HCT116 (cell line): ENCODE data around the gene NOC4L. TPM values are rescaled to one million over a fixed set of nuclear protein-coding genes. Genes with fewer than 3 reads are reported as not detected.

Source experiments
- ATAC-seq: fragments of 200-7000 bp; cut with Tn5 transposase; 2 replicates; pipeline ENCODE4 v1.9.1; 2020; ENCODE audit warnings: mild to moderate bottlenecking, moderate library complexity
- BruUV-seq: library from RNA; stranded (reverse); fragments of 400-500 nt; replicated peaks from 2 replicates; lab custom pipeline; 2021; lab: Mats Ljungman, UMichigan
- CTCF ChIA-PET: fragments of 300-600 bp; sonication (Branson Sonifier 250); formaldehyde crosslinking; loops from one replicate; lab custom pipeline; 2021; ENCODE audit warnings: antibody characterized with exemption; lab: Charles Lee
- POLR2A ChIA-PET: fragments of 300-600, 350-600 bp; sonication (Branson Sonifier 250); formaldehyde crosslinking; loops from one replicate; lab custom pipeline; 2021; ENCODE audit warnings: antibody characterized with exemption; lab: Charles Lee
- RAD21 ChIA-PET, 2 experiments: fragments of 300-600 bp; sonication (Branson Sonifier 250); formaldehyde crosslinking; loops; one replicate each; lab custom pipeline; 2023; ENCODE audit warnings: low total read pairs in 2 of 2; ENCODE audit not compliant: uncharacterized antibody in 2 of 2, unreplicated experiment in 2 of 2, low non-redundant PET in 1 of 2; lab: Charles Lee
- DNase-seq: peaks from one replicate; pipeline ENCODE4 v3.0.0-alpha.2; 2010; ENCODE audit warnings: low read depth, low spot score
- H2AFZ ChIP-seq: fragments of 200-600 bp; shearing (Covaris generic), sonication (generic); 2 replicates; pipeline ENCODE4 v1.6.1; 2017; ENCODE audit warnings: low read depth, mixed run types, mixed read lengths, antibody characterized with exemption, low read length; ENCODE audit not compliant: poor library complexity, severe bottlenecking
- H3K27ac ChIP-seq: 2 replicates; pipeline ENCODE4 v1.5.1; 2012; ENCODE audit warnings: low read depth, low read length
- H3K27me3 ChIP-seq: fragments of 200-600 bp; sonication (generic); 2 replicates; pipeline ENCODE4 v1.6.1; 2016; ENCODE audit warnings: mixed run types, low read length, mixed read lengths; ENCODE audit not compliant: insufficient read depth
- H3K36me3 ChIP-seq, 2 experiments: fragments of 200-500 bp in 1 of 2; fragments of 200-600 bp in 1 of 2; sonication (Bioruptor generic) in 1 of 2; sonication (generic) in 1 of 2; 2 replicates each; pipeline versions ENCODE4 v1.5.1 to v1.6.1; 2014 to 2016; ENCODE audit warnings: low read length in 2 of 2, inconsistent platforms in 1 of 2, mixed read lengths in 1 of 2, mixed run types in 1 of 2; ENCODE audit not compliant: insufficient read depth in 2 of 2, control insufficient read depth in 1 of 2
- H3K4me1 ChIP-seq, 2 experiments: fragments of 200-600 bp in 1 of 2; sonication (generic) in 1 of 2; 2 replicates each; pipeline versions ENCODE4 v1.5.1 to v1.6.1; 2012 to 2017; ENCODE audit warnings: low read length in 2 of 2, inconsistent platforms in 1 of 2, mild to moderate bottlenecking in 1 of 2, mixed read lengths in 1 of 2, mixed run types in 1 of 2, moderate library complexity in 1 of 2; ENCODE audit not compliant: insufficient read depth in 2 of 2, control insufficient read depth in 1 of 2
- H3K4me2 ChIP-seq: fragments of 200-600 bp; sonication (generic); 2 replicates; pipeline ENCODE4 v1.6.1; 2017; ENCODE audit warnings: mixed run types, low read length, mixed read lengths
- H3K4me3 ChIP-seq, 2 experiments: fragments of 200-600 bp in 1 of 2; sonication (generic) in 1 of 2; replicated peaks in 1 of 2; 2 replicates each; pipeline ENCODE4 v1.5.1; 2011 to 2016; ENCODE audit warnings: low read length in 2 of 2, control low read depth in 1 of 2, low read depth in 1 of 2, mild to moderate bottlenecking in 1 of 2, mixed read lengths in 1 of 2, mixed run types in 1 of 2
- H3K79me2 ChIP-seq: fragments of 200-600 bp; sonication (generic); 2 replicates; pipeline ENCODE4 v1.6.1; 2017; ENCODE audit warnings: mild to moderate bottlenecking, mixed run types, low read length, moderate library complexity, mixed read lengths; ENCODE audit not compliant: insufficient read depth
- H3K9ac ChIP-seq: fragments of 200-600 bp; sonication (generic); 2 replicates; pipeline ENCODE4 v1.6.1; 2016; ENCODE audit warnings: low read length, mixed read lengths
- H3K9me2 ChIP-seq: fragments of 200-600 bp; sonication (generic), shearing (Covaris generic); 2 replicates; pipeline ENCODE4 v1.6.1; 2017; ENCODE audit warnings: mixed run types, mild to moderate bottlenecking, moderate library complexity; ENCODE audit not compliant: insufficient read depth
- H3K9me3 ChIP-seq, 2 experiments: fragments of 200-500 bp in 1 of 2; fragments of 200-600 bp in 1 of 2; sonication (Bioruptor generic) in 1 of 2; sonication (generic) in 1 of 2; 2 replicates each; pipeline ENCODE4 v1.6.1; 2014 to 2017; ENCODE audit warnings: low read length in 2 of 2, mixed read lengths in 2 of 2, inconsistent platforms in 1 of 2, low read depth in 1 of 2, mild to moderate bottlenecking in 1 of 2, mixed run types in 1 of 2, moderate library complexity in 1 of 2; ENCODE audit not compliant: control insufficient read depth in 1 of 2, insufficient read depth in 1 of 2
- H4K20me1 ChIP-seq: fragments of 200-600 bp; sonication (generic), shearing (Covaris generic); 2 replicates; pipeline ENCODE4 v1.6.1; 2017; ENCODE audit warnings: mixed run types, mild to moderate bottlenecking, moderate library complexity; ENCODE audit not compliant: insufficient read depth
- CBX3 ChIP-seq: IDR thresholded peaks from 2 replicates; pipeline ENCODE4 v1.6.1; 2012; ENCODE audit warnings: low read depth
- CEBPB ChIP-seq: IDR thresholded peaks from 2 replicates; pipeline ENCODE4 v1.6.1; 2012; ENCODE audit warnings: low read depth
- EGR1 ChIP-seq: IDR thresholded peaks from 2 replicates; pipeline ENCODE4 v1.6.1; 2012; ENCODE audit warnings: low read depth
- EZH2 ChIP-seq: fragments of 200-600 bp; sonication (generic); IDR thresholded peaks from 2 replicates; pipeline ENCODE4 v1.6.1; 2017; ENCODE audit warnings: antibody characterized with exemption, mixed run types
- EZH2phosphoT487 ChIP-seq: fragments of 200-600 bp; IDR thresholded peaks from 2 replicates; pipeline ENCODE4 v1.6.1; 2018; ENCODE audit warnings: antibody characterized with exemption, borderline replicate concordance
- FOSL1 ChIP-seq: IDR thresholded peaks from 2 replicates; pipeline ENCODE4 v1.6.1; 2012; ENCODE audit warnings: low read depth
- JUND ChIP-seq: IDR thresholded peaks from 2 replicates; pipeline ENCODE4 v1.6.1; 2012
- POLR2A ChIP-seq: IDR thresholded peaks from 2 replicates; pipeline ENCODE4 v1.7.0; 2011; ENCODE audit warnings: borderline replicate concordance; ENCODE audit not compliant: insufficient read depth, insufficient read length; ENCODE audit errors: extremely low read depth
- RAD21 ChIP-seq: IDR thresholded peaks from 2 replicates; pipeline ENCODE4 v1.6.1; 2012; ENCODE audit warnings: low read depth, mild to moderate bottlenecking
- SIN3A ChIP-seq: IDR thresholded peaks from 2 replicates; pipeline ENCODE4 v1.6.1; 2012; ENCODE audit warnings: low read depth
- SP1 ChIP-seq: IDR thresholded peaks from 2 replicates; pipeline ENCODE4 v1.6.1; 2012; ENCODE audit warnings: low read depth
- TCF7L2 ChIP-seq: IDR thresholded peaks from 2 replicates; pipeline ENCODE4 v1.7.0; 2011; ENCODE audit warnings: borderline replicate concordance, inconsistent platforms; ENCODE audit not compliant: insufficient read depth, insufficient read length; ENCODE audit errors: extremely low read depth
- intact Hi-C: fragments of 100-400 bp; cut with micrococcal nuclease; formaldehyde crosslinking; loops from 2 replicates; pipeline ENCODE4 v1.10.0; 2022
- total RNA-seq: library from RNA; stranded (reverse); gene quantifications from one replicate; pipeline ENCODE4 v1.2.1, GENCODE V29; 2021; ENCODE audit not compliant: unreplicated experiment

Gene NOC4L
- total RNA-seq, 1 experiment from 2014 or later: 47.6 TPM

DNA sequence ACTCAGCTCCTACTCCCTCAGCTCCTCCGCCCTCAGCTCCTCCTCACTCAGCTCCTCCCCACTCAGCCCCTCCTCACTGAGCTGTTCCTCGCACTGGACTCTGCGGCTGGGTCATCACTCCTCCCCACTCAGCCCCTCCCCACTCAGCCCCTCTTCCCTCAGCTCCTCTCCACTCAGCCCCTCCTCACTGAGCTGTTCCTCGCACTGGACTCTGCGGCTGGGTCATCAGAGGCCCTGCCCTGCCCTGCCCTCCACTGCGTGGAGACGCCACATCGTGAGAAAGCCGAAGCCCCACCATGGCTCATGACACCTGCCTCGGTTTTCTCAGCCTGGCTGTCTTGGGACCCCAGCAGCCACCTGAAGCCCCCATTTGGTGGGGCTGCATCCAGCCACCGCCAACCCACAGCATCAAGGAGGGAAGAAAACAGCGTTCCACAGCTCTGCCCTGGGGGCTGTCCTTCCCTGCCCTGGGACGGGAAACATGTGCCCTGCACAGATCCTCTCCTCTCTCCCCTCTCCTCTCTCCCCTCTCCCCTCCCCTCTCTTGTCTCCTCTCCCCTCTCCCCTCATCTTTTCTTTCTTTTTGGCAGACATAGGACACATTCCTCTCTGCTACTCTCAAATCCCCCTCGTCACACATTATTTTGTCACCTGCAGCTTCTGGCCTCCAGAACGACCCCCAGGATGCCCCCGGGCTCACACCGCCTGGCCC is 17.7 kb downstream of the NOC4L start:
- no TSS peak for BruUV-seq
- Histone ChIP-seq H3K9me2 (no peaks in the 10 kb centered on the region), H3K9ac (no peak overlapping the region), H3K4me3 (no peak overlapping the region), H3K4me2 (no peak overlapping the region), H2AFZ (no peak overlapping the region), H3K79me2 (no peaks in the 10 kb centered on the region), H3K9me3 (peaks cover 0 to 12% of the 10 kb centered on the region in 2 experiments; a peak in 1 of 4 replicates), H3K27me3 (no peaks in the 10 kb centered on the region), H4K20me1 (no peaks in the 10 kb centered on the region), H3K4me1 (peaks cover 0 to 13% of the 10 kb centered on the region in 2 experiments; a peak in 1 of 4 replicates), H3K36me3 (peaks cover 0 to 13% of the 10 kb centered on the region in 2 experiments; a peak in 1 of 4 replicates), H3K27ac (no peak overlapping the region)
- ChIA-PET POLR2A (no interaction called here), CTCF (interaction anchor here (0.8 to 0.9 kb wide), 2 partner anchors 252 to 253 kb away, joined by 3 read pairs; no protein-coding TSS in a partner anchor), RAD21 (no interaction called here)
- ATAC-seq (no peak), DNase-seq (no peak)
- no peak for TF ChIP-seq JUND
- TF ChIP-seq POLR2A: no peak
- no peak for TF ChIP-seq EZH2phosphoT487
- no peak for TF ChIP-seq RAD21
- TF ChIP-seq FOSL1: no peak
- no peak for TF ChIP-seq SIN3A
- TF ChIP-seq EGR1: no peak
- no peak for TF ChIP-seq CBX3
- intact Hi-C loops: no loop called here

DNA sequence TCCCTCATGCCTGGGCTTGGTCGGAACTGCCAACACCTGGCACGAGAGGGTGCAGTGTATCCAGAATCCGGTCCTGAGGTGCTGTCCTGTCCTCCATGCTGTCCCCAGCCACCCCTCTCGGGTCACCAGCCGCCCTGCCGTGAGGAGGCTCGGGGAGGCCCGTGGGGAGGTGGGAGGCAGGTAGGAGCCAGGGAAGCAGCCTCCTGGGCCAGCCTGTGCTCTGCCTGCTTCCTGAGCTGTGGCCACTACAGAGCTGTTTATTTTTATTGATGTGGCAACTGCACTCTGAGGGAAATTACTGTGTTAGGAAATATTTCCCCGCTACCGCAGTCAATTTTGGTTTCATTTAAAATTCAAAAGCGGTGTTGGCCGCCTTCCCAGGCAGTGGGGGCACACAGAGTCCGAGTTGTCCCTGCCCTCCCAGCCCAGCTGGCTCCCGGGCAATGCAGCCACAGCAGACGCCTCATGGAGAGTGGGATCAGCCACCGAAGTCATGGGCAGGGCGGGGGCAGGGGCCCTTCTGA is 18.3 kb downstream of the NOC4L start:
- Histone ChIP-seq H3K4me1 (peaks cover 0 to 13% of the 10 kb centered on the region in 2 experiments; a peak in 1 of 4 replicates), H3K79me2 (no peaks in the 10 kb centered on the region), H3K36me3 (peaks cover 0 to 7% of the 10 kb centered on the region in 2 experiments; a peak in 1 of 4 replicates), H4K20me1 (no peaks in the 10 kb centered on the region), H3K9me2 (no peaks in the 10 kb centered on the region), H3K27me3 (no peaks in the 10 kb centered on the region), H3K27ac (no peak overlapping the region), H2AFZ (no peak overlapping the region), H3K9ac (no peak overlapping the region), H3K9me3 (peaks cover 0 to 6% of the 10 kb centered on the region in 2 experiments; a peak in 1 of 4 replicates), H3K4me3 (no peak overlapping the region), H3K4me2 (no peak overlapping the region)
- POLR2A ChIA-PET: no interaction called here
- intact Hi-C loops: no loop called here
- no peak for ATAC-seq
- BruUV-seq: no TSS peak
- RAD21 ChIA-PET: interaction anchor here in 1 of 2 experiments (0.6 to 1.0 kb wide), 2 partner anchors 9 to 10 kb away, joined by 3 to 4 read pairs; no protein-coding TSS in a partner anchor
- DNase-seq: no peak
- TF ChIP-seq CBX3 (no peak), TCF7L2 (no peak), EZH2 (no peak), SP1 (no peak), SIN3A (no peak), CEBPB (no peak), EGR1 (no peak)
- CTCF ChIA-PET: interaction anchor here (1.0 to 1.5 kb wide), 2 partner anchors 251 to 253 kb away, joined by 3 to 5 read pairs; no protein-coding TSS in a partner anchor
